Measurements from ENCODE around the gene AVL9. TPM values are rescaled to one million over a fixed set of nuclear protein-coding genes. Genes with fewer than 3 reads are reported as not detected.

Gene AVL9
- total RNA-seq, 4 donors from 2014 or later = 16.6 to 31.1 (median 22.0) TPM

GRCh38 chr7:32477649-32477980, 17.7 kb upstream of the AVL9 start:
- 100% methylated on average over 1 of the region's 1 CpG; no CpG with 5 or more reads in 1 of the 2 donors for WGBS, 2 donors (ENCODE audit: low coverage in 1 of 2)
- TF ChIP-seq POLR2A (IDR thresholded peaks at IDR 0.05) (no peak), EP300 (IDR thresholded peaks at IDR 0.05) (no peak), CTCF (IDR thresholded peaks at IDR 0.05) (no peak), POLR2AphosphoS5 (IDR thresholded peaks at IDR 0.05) (no peak)
- H3K27ac ChIP-seq = no peak overlapping the region

GRCh38 chr7:32479574-32480200, 15.6 kb upstream of the AVL9 start:
- Histone ChIP-seq H3K4me1 (no peaks in the 10 kb centered on the region), H3K9me3 (no peaks in the 10 kb centered on the region), H3K36me3 (peaks cover 0 to 4% of the 10 kb centered on the region in 2 donors), H3K27me3 (no peaks in the 10 kb centered on the region), H3K4me3 (no peak overlapping the region), H3K27ac (no peak overlapping the region)
- 67% methylated on average over 1 of the region's 2 CpGs; no CpG with 5 or more reads in 1 of the 2 donors for WGBS, 2 donors (ENCODE audit: low coverage in 1 of 2)
- no peak for ATAC-seq
- TF ChIP-seq CTCF (IDR thresholded peaks at IDR 0.05) (peak; percentile 22 to 55 (median 40)), POLR2AphosphoS5 (IDR thresholded peaks at IDR 0.05) (no peak), POLR2A (IDR thresholded peaks at IDR 0.05) (no peak), EP300 (IDR thresholded peaks at IDR 0.05) (no peak)

More at GRCh38 chr7:32477649-32477980, 17.7 kb upstream of the AVL9 start:
- H3K27me3 ChIP-seq = no peaks in the 10 kb centered on the region
- H3K9me3 ChIP-seq = no peaks in the 10 kb centered on the region
- H3K36me3 ChIP-seq = no peaks in the 10 kb centered on the region
- no peak for ATAC-seq
- no peak overlapping the region for H3K4me3 ChIP-seq
- H3K4me1 ChIP-seq = no peaks in the 10 kb centered on the region

GRCh38 chr7:32481176-32481575, 14.1 kb upstream of the AVL9 start:
- Histone ChIP-seq H3K4me3 (no peak overlapping the region), H3K27me3 (no peaks in the 10 kb centered on the region), H3K27ac (no peak overlapping the region), H3K4me1 (no peaks in the 10 kb centered on the region), H3K36me3 (peaks cover 0 to 19% of the 10 kb centered on the region in 2 donors), H3K9me3 (no peaks in the 10 kb centered on the region)
- TF ChIP-seq POLR2AphosphoS5 (IDR thresholded peaks at IDR 0.05) (no peak), EP300 (IDR thresholded peaks at IDR 0.05) (no peak), CTCF (IDR thresholded peaks at IDR 0.05) (no peak), POLR2A (IDR thresholded peaks at IDR 0.05) (no peak)
- no peak for ATAC-seq
- WGBS, 2 donors (ENCODE audit: low coverage in 1 of 2) = 64 to 86% methylated on average over 1 of the region's 1 CpG

GRCh38 chr7:32481921-32482320, 13.4 kb upstream of the AVL9 start:
- Histone ChIP-seq H3K27me3 (no peaks in the 10 kb centered on the region), H3K4me1 (no peaks in the 10 kb centered on the region), H3K4me3 (no peak overlapping the region), H3K9me3 (no peaks in the 10 kb centered on the region), H3K27ac (no peak overlapping the region), H3K36me3 (peaks cover 0 to 27% of the 10 kb centered on the region in 2 donors)
- 16 to 31% methylated on average over 2 to 3 of the region's 3 CpGs for WGBS, 2 donors (ENCODE audit: low coverage in 1 of 2)
- no peak for TF ChIP-seq EP300 (IDR thresholded peaks at IDR 0.05)
- TF ChIP-seq POLR2A (IDR thresholded peaks at IDR 0.05) = no peak
- no peak for TF ChIP-seq CTCF (IDR thresholded peaks at IDR 0.05)
- TF ChIP-seq POLR2AphosphoS5 (IDR thresholded peaks at IDR 0.05) = no peak
- ATAC-seq = no peak

GRCh38 chr7:32489788-32490126, 5.5 kb upstream of the AVL9 start:
- Histone ChIP-seq H3K27me3 (no peaks in the 10 kb centered on the region), H3K27ac (peak overlapping the region; percentile 79 to 87 (median 84)), H3K4me3 (peak overlapping the region; percentile 59 to 64), H3K4me1 (peaks cover 0 to 29% (median 11%) of the 10 kb centered on the region in 3 donors), H3K9me3 (no peaks in the 10 kb centered on the region), H3K36me3 (peaks cover 0 to 30% of the 10 kb centered on the region in 2 donors)
- TF ChIP-seq POLR2A (IDR thresholded peaks at IDR 0.05) = no peak
- TF ChIP-seq EP300 (IDR thresholded peaks at IDR 0.05) = no peak
- no peak for TF ChIP-seq POLR2AphosphoS5 (IDR thresholded peaks at IDR 0.05)
- no peak for ATAC-seq
- 0% methylated on average over 2 of the region's 9 CpGs for WGBS, 2 donors (ENCODE audit: low coverage in 1 of 2)

All from gastroesophageal sphincter (tissue), 4 donors.